Ishikawa (cell line): ENCODE data around the gene OSBPL1A.

ENCODE experiments used
- CEBPB ChIP-seq: IDR thresholded peaks from 2 replicates; pipeline ENCODE4 v1.6.1; 2012
- EP300 ChIP-seq: IDR thresholded peaks from 2 replicates; pipeline ENCODE4 v1.6.1; 2012; ENCODE audit warnings: borderline replicate concordance
- FOXM1 ChIP-seq: IDR thresholded peaks from 2 replicates; pipeline ENCODE4 v1.6.1; 2012; ENCODE audit warnings: low read depth, borderline replicate concordance
- NFIC ChIP-seq: IDR thresholded peaks from 2 replicates; pipeline ENCODE4 v1.6.1; 2012
- RAD21 ChIP-seq: IDR thresholded peaks from 2 replicates; pipeline ENCODE4 v1.6.1; 2012; ENCODE audit warnings: low read depth
- TAF1 ChIP-seq: IDR thresholded peaks from 2 replicates; pipeline ENCODE4 v1.6.1; 2012; ENCODE audit warnings: low read depth, mild to moderate bottlenecking
- TCF12 ChIP-seq: IDR thresholded peaks from 2 replicates; pipeline ENCODE4 v1.6.1; 2012; ENCODE audit warnings: low read depth
- TEAD4 ChIP-seq: IDR thresholded peaks from 2 replicates; pipeline ENCODE4 v1.6.1; 2012
- ZBTB7A ChIP-seq: IDR thresholded peaks from 2 replicates; pipeline ENCODE4 v1.6.1; 2012; ENCODE audit warnings: low read depth
- TF ChIP-seq, protein P1 (sequence below): IDR thresholded peaks from 2 replicates; pipeline ENCODE4 v1.6.1; 2012
- TF ChIP-seq, protein P2 (sequence below): IDR thresholded peaks from 2 replicates; pipeline ENCODE4 v1.6.1; 2012; ENCODE audit warnings: low read depth, mild to moderate bottlenecking
- TF ChIP-seq, protein P3 (sequence below): IDR thresholded peaks from 2 replicates; pipeline ENCODE4 v1.6.1; 2012

DNA sequence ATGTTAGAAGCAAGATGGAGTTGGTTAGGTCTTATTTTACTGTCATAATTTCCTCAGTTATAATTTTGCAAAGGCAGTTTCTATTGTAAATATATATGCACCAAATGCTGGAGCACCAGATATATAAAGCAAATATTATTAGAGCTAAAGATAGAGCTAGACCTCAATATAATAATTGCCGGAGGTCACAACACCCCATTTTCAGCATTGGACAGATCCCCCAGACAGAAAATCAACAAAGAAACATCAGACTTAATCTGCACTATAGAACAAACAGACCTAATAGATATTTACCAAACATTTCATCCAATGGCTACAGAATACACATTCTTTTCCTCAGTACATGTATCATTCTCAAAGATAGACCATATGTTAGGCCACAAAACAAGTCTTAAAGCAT lies 143.6 kb downstream of the OSBPL1A start:
- TF ChIP-seq TAF1 (no peak), FOXM1 (no peak), EP300 (no peak), TEAD4 (no peak), ZBTB7A (no peak), CEBPB (no peak), RAD21 (no peak), NFIC (no peak), TCF12 (no peak)
- TF ChIP-seq, protein P1, sequence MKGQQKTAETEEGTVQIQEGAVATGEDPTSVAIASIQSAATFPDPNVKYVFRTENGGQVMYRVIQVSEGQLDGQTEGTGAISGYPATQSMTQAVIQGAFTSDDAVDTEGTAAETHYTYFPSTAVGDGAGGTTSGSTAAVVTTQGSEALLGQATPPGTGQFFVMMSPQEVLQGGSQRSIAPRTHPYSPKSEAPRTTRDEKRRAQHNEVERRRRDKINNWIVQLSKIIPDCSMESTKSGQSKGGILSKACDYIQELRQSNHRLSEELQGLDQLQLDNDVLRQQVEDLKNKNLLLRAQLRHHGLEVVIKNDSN: no peak
- TF ChIP-seq, protein P2, sequence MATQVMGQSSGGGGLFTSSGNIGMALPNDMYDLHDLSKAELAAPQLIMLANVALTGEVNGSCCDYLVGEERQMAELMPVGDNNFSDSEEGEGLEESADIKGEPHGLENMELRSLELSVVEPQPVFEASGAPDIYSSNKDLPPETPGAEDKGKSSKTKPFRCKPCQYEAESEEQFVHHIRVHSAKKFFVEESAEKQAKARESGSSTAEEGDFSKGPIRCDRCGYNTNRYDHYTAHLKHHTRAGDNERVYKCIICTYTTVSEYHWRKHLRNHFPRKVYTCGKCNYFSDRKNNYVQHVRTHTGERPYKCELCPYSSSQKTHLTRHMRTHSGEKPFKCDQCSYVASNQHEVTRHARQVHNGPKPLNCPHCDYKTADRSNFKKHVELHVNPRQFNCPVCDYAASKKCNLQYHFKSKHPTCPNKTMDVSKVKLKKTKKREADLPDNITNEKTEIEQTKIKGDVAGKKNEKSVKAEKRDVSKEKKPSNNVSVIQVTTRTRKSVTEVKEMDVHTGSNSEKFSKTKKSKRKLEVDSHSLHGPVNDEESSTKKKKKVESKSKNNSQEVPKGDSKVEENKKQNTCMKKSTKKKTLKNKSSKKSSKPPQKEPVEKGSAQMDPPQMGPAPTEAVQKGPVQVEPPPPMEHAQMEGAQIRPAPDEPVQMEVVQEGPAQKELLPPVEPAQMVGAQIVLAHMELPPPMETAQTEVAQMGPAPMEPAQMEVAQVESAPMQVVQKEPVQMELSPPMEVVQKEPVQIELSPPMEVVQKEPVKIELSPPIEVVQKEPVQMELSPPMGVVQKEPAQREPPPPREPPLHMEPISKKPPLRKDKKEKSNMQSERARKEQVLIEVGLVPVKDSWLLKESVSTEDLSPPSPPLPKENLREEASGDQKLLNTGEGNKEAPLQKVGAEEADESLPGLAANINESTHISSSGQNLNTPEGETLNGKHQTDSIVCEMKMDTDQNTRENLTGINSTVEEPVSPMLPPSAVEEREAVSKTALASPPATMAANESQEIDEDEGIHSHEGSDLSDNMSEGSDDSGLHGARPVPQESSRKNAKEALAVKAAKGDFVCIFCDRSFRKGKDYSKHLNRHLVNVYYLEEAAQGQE: peak; percentile 53
- TF ChIP-seq, protein P3, sequence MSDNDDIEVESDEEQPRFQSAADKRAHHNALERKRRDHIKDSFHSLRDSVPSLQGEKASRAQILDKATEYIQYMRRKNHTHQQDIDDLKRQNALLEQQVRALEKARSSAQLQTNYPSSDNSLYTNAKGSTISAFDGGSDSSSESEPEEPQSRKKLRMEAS: no peak
